T-cell (primary cell): ENCODE results near the gene GRAMD1C. TPM values are rescaled to one million over a fixed set of nuclear protein-coding genes. Genes with fewer than 3 reads are reported as not detected.

Experiments
- ATAC-seq, 4 experiments: fragments of 200-7000 bp in 3 of 4; fragments of 150-1000 bp in 1 of 4; cut with Tn5 transposase; replicated peaks in 1 of 4; 1 replicate in 3 of 4; 2 replicates in 1 of 4; pipeline ENCODE4 v1.10.0; 2021; ENCODE audit warnings: moderate library complexity in 3 of 4, mild to moderate bottlenecking in 2 of 4, moderate number of reproducible peaks in 1 of 4
- CTCF ChIA-PET, 2 donors: fragments of 300-600 bp; sonication (Branson Sonifier 250); formaldehyde crosslinking; loops; one replicate each; lab custom pipeline; 2022; ENCODE audit warnings: antibody characterized with exemption in 2 of 2; lab: Charles Lee
- POLR2A ChIA-PET, 2 donors: fragments of 300-600 bp; sonication (Branson Sonifier 250); formaldehyde crosslinking; loops; one replicate each; lab custom pipeline; 2022; ENCODE audit warnings: antibody characterized with exemption in 2 of 2; lab: Charles Lee
- DNase-seq, 35 experiments: peaks; one replicate each; pipeline versions ENCODE4 v3.0.0 to v3.0.0-alpha.2; 2013 to 2023
- H3K27ac ChIP-seq: one replicate; pipeline ENCODE4 v1.5.1; 2013; ENCODE audit warnings: low read length
- H3K27me3 ChIP-seq, 2 experiments: replicated peaks in 1 of 2; 1 replicate in 1 of 2; 2 replicates in 1 of 2; pipeline versions ENCODE4 v1.6.1 to v1.7.0; 2013; ENCODE audit warnings: low read length in 1 of 2, mixed read lengths in 1 of 2; ENCODE audit not compliant: control insufficient read depth in 2 of 2, insufficient read depth in 2 of 2; ENCODE audit errors: extremely low read depth in 1 of 2
- H3K36me3 ChIP-seq, 2 donors: 1 replicate in 1 of 2; 2 replicates in 1 of 2; pipeline versions ENCODE4 v1.6.1 to v1.7.0; 2013; ENCODE audit warnings: low read length in 1 of 2; ENCODE audit not compliant: control insufficient read depth in 2 of 2, insufficient read depth in 1 of 2; ENCODE audit errors: extremely low read depth in 1 of 2
- H3K4me1 ChIP-seq, 2 experiments: 1 replicate in 1 of 2; 2 replicates in 1 of 2; pipeline versions ENCODE4 v1.6.1 to v1.7.0; 2013; ENCODE audit warnings: low read length in 2 of 2, mixed read lengths in 1 of 2; ENCODE audit not compliant: insufficient read depth in 2 of 2, control insufficient read depth in 1 of 2; ENCODE audit errors: extremely low read depth in 1 of 2
- H3K4me3 ChIP-seq, 2 donors: 1 replicate in 1 of 2; 2 replicates in 1 of 2; pipeline versions ENCODE4 v1.5.1 to v1.7.0; 2013; ENCODE audit warnings: mild to moderate bottlenecking in 2 of 2, low read length in 1 of 2, moderate library complexity in 1 of 2; ENCODE audit not compliant: control insufficient read depth in 1 of 2; ENCODE audit errors: extremely low read depth in 1 of 2
- H3K9me3 ChIP-seq: 2 replicates; pipeline ENCODE4 v1.7.0; 2013
- H3K27ac Mint-ChIP-seq, 2 donors: one replicate each; pipeline ENCODE4 v1.8.0; 2020 to 2021; ENCODE audit warnings: mild to moderate bottlenecking in 2 of 2, mixed read lengths in 2 of 2
- H3K27me3 Mint-ChIP-seq, 2 donors: one replicate each; pipeline ENCODE4 v1.8.0; 2021 to 2022; ENCODE audit warnings: mixed read lengths in 2 of 2
- H3K36me3 Mint-ChIP-seq: one replicate; pipeline ENCODE4 v1.8.0; 2021; ENCODE audit warnings: mixed read lengths
- H3K4me1 Mint-ChIP-seq, 3 donors: one replicate each; pipeline ENCODE4 v1.8.0; 2020 to 2022; ENCODE audit warnings: mixed read lengths in 3 of 3, mild to moderate bottlenecking in 1 of 3
- H3K4me3 Mint-ChIP-seq, 3 donors: one replicate each; pipeline ENCODE4 v1.8.0; 2020 to 2022; ENCODE audit warnings: mild to moderate bottlenecking in 3 of 3, mixed read lengths in 3 of 3, moderate library complexity in 3 of 3
- H3K9me3 Mint-ChIP-seq, 3 donors: one replicate each; pipeline ENCODE4 v1.8.0; 2020 to 2022; ENCODE audit warnings: mixed read lengths in 3 of 3
- whole genome bisulfite sequencing: methylation state at CpG from one replicate; pipeline ENCODE4 v1.1.5; 2013; ENCODE audit warnings: missing lambda C conversion rate; ENCODE audit not compliant: insufficient coverage; 5-methylcytosine and 5-hydroxymethylcytosine counted together
- total RNA-seq, 35 experiments: library from RNA in 6 of 35; stranded (reverse) in 6 of 35; fragments of 120-200 nt in 1 of 35; gene quantifications; one replicate each; pipeline versions ENCODE4 v1.2.1 to v1.2.4 and lab custom pipeline; 2013 to 2026

Gene GRAMD1C
- 1 to 10 TPM in 4 of 5 donors, under 1 TPM in 1; 0.43 to 2.7 (median 1.4) TPM for total RNA-seq
- total RNA-seq (2013) = 1.1 TPM
- 0.08 to 5.9 (median 0.79) reads per million in 29 experiments for total RNA-seq (lab: John Stamatoyannopoulos, UW)

DNA sequence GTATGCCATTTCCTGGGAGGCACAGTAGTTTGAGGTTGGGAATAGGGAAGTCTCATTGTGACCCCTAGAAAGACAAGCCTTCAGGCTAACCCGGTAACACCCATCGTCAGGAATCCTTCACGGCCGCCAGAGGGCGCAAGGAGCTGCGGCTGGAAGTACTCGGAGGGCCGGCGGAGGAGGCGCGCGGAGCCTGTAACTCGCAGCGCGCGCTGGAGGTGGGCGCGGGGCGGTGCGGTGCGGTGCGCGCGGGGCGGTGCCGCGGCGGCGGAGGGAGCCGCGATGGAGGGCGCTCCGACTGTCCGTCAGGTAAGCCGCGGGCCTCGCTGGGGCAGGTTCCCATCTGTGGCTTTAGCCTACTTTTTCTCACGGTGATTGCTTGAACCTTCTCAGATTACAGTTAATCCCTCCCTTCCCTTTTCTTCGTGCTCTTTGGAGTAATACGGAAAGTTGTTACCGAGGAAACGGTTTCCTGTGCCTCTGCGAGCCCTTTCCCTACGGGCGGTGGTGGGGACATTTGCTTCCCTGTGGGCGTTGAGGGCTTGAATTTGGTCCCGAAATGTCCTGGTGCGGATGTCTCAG lies at the start of gene GRAMD1C:
Gene GRAMD1C (plus strand): TSS at position 158 of the 579 bp plus-strand sequence. CDS start 122 bp downstream, at position 280.
- peaks cover 0 to 10% of the 10 kb centered on the region in 2 experiments for H3K4me1 ChIP-seq
- no peak within 1 kb of the TSS for H3K27ac ChIP-seq
- Mint-ChIP-seq H3K27ac (no peak within 1 kb of the TSS), H3K27me3 (no peaks in the 10 kb centered on the region), H3K36me3 (no peaks in the 10 kb centered on the region), H3K4me3 (peak within 1 kb of the TSS; percentile 75 to 77 (median 76)), H3K9me3 (no peaks in the 10 kb centered on the region), H3K4me1 (peaks cover 7 to 9% (median 8%) of the 10 kb centered on the region in 3 donors)
- H3K9me3 ChIP-seq = no peaks in the 10 kb centered on the region
- CTCF ChIA-PET = interaction anchor here (0.5 to 2.7 kb wide), 18 partner anchors 10 to 1846 kb away, joined by 3 to 21 read pairs (median 5); partner anchors contain the start of gene ATP6V1A (in 1 of the 2)
- 3% methylated on average over 41 of the region's 48 CpGs for WGBS
- POLR2A ChIA-PET = interaction anchor here in 1 of 2 donors (0.7 kb wide), 1 partner anchor 53 kb away, joined by 7 read pairs; no protein-coding TSS in a partner anchor
- ATAC-seq (peak; percentile 98 to 99 (median 99)), DNase-seq (peak; percentile 59 to 95 (median 81))
- H3K27me3 ChIP-seq = peaks cover 0 to 3% of the 10 kb centered on the region in 2 experiments
- H3K4me3 ChIP-seq = peak within 1 kb of the TSS; percentile 48 to 68
- H3K36me3 ChIP-seq = no peaks in the 10 kb centered on the region

DNA sequence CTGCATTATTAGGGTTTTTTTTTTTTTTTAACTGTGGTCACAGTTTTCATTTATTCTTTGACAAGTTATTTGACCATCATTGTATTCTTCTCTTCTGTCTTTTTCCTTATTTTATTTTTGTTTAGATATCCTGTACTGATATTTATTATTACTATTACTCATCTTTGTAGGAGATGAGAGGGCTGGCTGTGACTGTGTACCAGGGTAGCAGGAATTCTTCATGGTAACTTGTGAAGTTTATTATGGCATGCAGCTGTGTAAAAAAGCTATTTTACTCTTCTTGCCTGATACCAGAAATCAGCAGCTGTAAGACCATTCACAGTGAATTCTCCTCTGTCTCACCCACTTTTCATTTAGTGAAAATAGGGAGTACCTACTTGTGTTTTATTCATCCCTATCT lies 47.2 kb upstream of the GRAMD1C start:
- ChIA-PET CTCF (interaction anchor here (0.7 to 1.6 kb wide), 4 partner anchors 27 to 336 kb away, joined by 3 to 8 read pairs (median 4); no protein-coding TSS in a partner anchor), POLR2A (no interaction called here)
- H3K36me3 Mint-ChIP-seq = peaks cover 31% of the 10 kb centered on the region
- H3K4me3 Mint-ChIP-seq = no peak overlapping the region
- peaks cover 0 to 47% of the 10 kb centered on the region in 2 donors for H3K36me3 ChIP-seq
- no peak for DNase-seq
- H3K27me3 Mint-ChIP-seq = no peaks in the 10 kb centered on the region
- no peaks in the 10 kb centered on the region for H3K4me1 ChIP-seq
- H3K4me3 ChIP-seq = no peak overlapping the region
- no peaks in the 10 kb centered on the region for H3K27me3 ChIP-seq
- H3K4me1 Mint-ChIP-seq = no peaks in the 10 kb centered on the region
- no peak overlapping the region for H3K27ac ChIP-seq
- no peak overlapping the region for H3K27ac Mint-ChIP-seq
- no peak for ATAC-seq
- no peaks in the 10 kb centered on the region for H3K9me3 Mint-ChIP-seq
- H3K9me3 ChIP-seq = no peaks in the 10 kb centered on the region

DNA sequence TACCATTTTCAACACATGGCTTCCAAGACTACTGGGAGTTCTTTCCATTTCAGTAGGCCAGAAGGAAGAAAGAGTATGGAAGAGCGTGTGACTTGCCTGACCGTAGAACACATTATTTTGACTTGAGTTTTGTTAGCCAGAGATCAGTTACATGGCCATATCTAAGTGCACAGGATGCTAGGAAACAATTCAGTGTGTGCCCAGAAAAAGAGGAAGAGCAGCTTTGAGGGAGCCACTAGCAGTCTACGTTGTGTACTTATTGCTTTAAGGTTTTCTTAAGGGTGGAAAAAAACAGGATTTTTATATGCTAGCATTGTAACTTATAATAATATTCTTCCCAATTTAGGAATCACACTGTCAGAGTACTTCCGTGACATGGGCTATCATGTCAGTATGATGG lies 44.1 kb upstream of the GRAMD1C start:
- Histone ChIP-seq H3K27me3 (no peaks in the 10 kb centered on the region), H3K4me3 (no peak overlapping the region), H3K27ac (no peak overlapping the region), H3K36me3 (peaks cover 0 to 42% of the 10 kb centered on the region in 2 donors), H3K4me1 (no peaks in the 10 kb centered on the region), H3K9me3 (no peaks in the 10 kb centered on the region)
- Mint-ChIP-seq H3K9me3 (no peaks in the 10 kb centered on the region), H3K36me3 (peaks cover 34% of the 10 kb centered on the region), H3K4me3 (no peak overlapping the region), H3K27ac (no peak overlapping the region), H3K27me3 (no peaks in the 10 kb centered on the region), H3K4me1 (no peaks in the 10 kb centered on the region)
- DNase-seq (no peak), ATAC-seq (no peak)
- WGBS = 88% methylated on average over 3 of the region's 4 CpGs
- CTCF ChIA-PET = interaction anchor here (0.6 to 1.6 kb wide), 3 partner anchors 45 to 49 kb away, joined by 4 to 5 read pairs (median 4); no protein-coding TSS in a partner anchor
- POLR2A ChIA-PET = no interaction called here

DNA sequence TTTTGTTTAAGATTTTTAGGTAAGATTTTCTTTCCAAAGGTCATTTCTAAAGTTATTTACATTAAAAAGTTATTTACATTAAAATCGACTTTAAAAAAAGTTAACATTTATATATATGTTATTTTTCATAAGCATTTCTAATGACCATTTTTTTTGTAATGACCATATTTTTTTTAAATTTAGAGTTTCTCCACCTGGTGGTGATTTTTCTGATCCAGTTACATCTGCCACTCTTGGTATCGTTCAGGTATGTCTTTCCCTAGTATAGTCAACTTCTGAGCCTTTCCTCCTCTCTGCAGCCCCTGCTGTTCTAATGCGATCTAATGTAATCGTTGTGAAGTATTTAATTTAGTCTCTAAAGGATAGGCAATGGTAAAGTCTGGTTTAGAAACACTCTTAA lies 42.9 kb upstream of the GRAMD1C start:
- Histone ChIP-seq H3K27me3 (no peaks in the 10 kb centered on the region), H3K27ac (no peak overlapping the region), H3K4me1 (no peaks in the 10 kb centered on the region), H3K9me3 (no peaks in the 10 kb centered on the region), H3K36me3 (peaks cover 2 to 45% of the 10 kb centered on the region in 2 donors), H3K4me3 (no peak overlapping the region)
- ATAC-seq (no peak), DNase-seq (peak in 1 of 35 experiments; percentile 8)
- no peaks in the 10 kb centered on the region for H3K4me1 Mint-ChIP-seq
- POLR2A ChIA-PET = no interaction called here
- no peaks in the 10 kb centered on the region for H3K27me3 Mint-ChIP-seq
- H3K9me3 Mint-ChIP-seq = no peaks in the 10 kb centered on the region
- no CpG with 5 or more reads among the region's 4 CpGs for WGBS
- H3K4me3 Mint-ChIP-seq = no peak overlapping the region
- H3K36me3 Mint-ChIP-seq = peaks cover 40% of the 10 kb centered on the region
- no peak overlapping the region for H3K27ac Mint-ChIP-seq
- CTCF ChIA-PET = interaction anchor here in 1 of 2 donors (0.8 to 1.6 kb wide), 2 partner anchors 46 to 60 kb away, joined by 4 read pairs; no protein-coding TSS in a partner anchor

DNA sequence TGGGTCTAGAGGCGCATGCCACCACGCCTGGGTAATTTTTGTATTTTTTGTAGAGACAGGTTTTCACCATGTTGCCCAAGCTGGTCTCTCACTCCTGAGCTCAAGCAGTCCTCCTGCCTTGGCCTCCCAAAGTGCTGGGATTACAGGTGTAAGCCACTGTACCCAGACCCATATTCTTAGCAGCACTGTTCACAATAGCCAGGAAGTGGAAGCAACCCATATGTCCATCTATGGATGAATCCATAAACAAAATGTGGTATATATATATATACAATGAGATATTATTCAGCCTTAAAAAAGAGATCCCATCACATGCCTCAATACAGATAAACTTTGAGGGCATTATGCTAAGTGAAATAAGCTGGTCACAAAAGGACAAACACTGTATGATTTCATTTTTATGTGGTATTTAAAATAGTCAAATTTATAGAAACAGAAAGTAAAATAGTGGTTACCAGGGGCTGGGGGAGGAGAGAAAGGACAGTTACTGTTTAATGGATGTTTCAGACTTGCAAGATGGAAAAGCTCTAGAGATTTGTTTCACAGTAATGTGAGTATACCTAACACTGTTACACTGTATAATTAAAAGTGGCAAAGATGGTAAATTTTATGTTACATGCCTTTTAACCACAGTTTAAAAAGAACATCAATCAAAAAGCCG lies 35.7 kb upstream of the GRAMD1C start:
- no peaks in the 10 kb centered on the region for H3K27me3 ChIP-seq
- H3K36me3 Mint-ChIP-seq = peaks cover 53% of the 10 kb centered on the region
- no peaks in the 10 kb centered on the region for H3K9me3 Mint-ChIP-seq
- WGBS = no CpG with 5 or more reads among the region's 3 CpGs
- no peaks in the 10 kb centered on the region for H3K9me3 ChIP-seq
- H3K4me3 ChIP-seq = no peak overlapping the region
- no peaks in the 10 kb centered on the region for H3K4me1 ChIP-seq
- ChIA-PET CTCF (no interaction called here), POLR2A (no interaction called here)
- H3K4me1 Mint-ChIP-seq = no peaks in the 10 kb centered on the region
- ATAC-seq = no peak
- peaks cover 19 to 39% of the 10 kb centered on the region in 2 donors for H3K36me3 ChIP-seq
- H3K4me3 Mint-ChIP-seq = no peak overlapping the region
- H3K27ac ChIP-seq = no peak overlapping the region
- H3K27me3 Mint-ChIP-seq = no peaks in the 10 kb centered on the region
- DNase-seq = no peak
- H3K27ac Mint-ChIP-seq = no peak overlapping the region

DNA sequence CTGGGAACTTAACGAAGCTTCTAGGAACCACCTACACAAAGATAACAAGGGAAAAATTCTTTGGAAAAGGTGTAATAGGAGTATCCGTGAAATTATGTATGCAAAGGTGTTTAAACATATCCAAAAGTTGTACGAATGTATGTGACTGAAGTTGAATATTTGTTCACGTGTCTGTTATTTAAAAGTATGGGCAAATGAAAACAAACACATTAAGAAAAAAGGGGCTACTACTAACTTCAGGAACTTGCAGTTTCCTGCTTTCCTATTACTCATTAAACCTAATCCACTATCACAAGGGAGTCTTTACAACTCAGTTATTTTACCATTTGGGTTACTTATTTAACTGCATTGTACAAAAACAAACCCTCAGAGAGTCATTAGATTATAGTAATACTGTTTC lies 33.9 kb upstream of the GRAMD1C start:
- H3K27ac Mint-ChIP-seq = no peak overlapping the region
- H3K27me3 ChIP-seq = no peaks in the 10 kb centered on the region
- no peak overlapping the region for H3K27ac ChIP-seq
- WGBS = no CpG with 5 or more reads among the region's 4 CpGs
- DNase-seq (no peak), ATAC-seq (no peak)
- CTCF ChIA-PET = no interaction called here
- no peak overlapping the region for H3K4me3 ChIP-seq
- H3K36me3 ChIP-seq = peaks cover 19 to 33% of the 10 kb centered on the region in 2 donors
- H3K4me1 Mint-ChIP-seq = no peaks in the 10 kb centered on the region
- H3K4me1 ChIP-seq = no peaks in the 10 kb centered on the region
- H3K36me3 Mint-ChIP-seq = peaks cover 49% of the 10 kb centered on the region
- no peak overlapping the region for H3K4me3 Mint-ChIP-seq
- no peaks in the 10 kb centered on the region for H3K9me3 Mint-ChIP-seq
- POLR2A ChIA-PET = no interaction called here
- H3K27me3 Mint-ChIP-seq = no peaks in the 10 kb centered on the region
- no peaks in the 10 kb centered on the region for H3K9me3 ChIP-seq
